Mesothelial cell of epicardium (in vitro differentiated cells): ENCODE data around the gene KCNQ5. TPM values are rescaled to one million over a fixed set of nuclear protein-coding genes. Genes with fewer than 3 reads are reported as not detected.

Experiments used
- DNase-seq, 2 experiments: peaks; one replicate each; pipeline ENCODE4 v3.0.0; 2021; ENCODE audit warnings: low spot score in 2 of 2; ENCODE audit not compliant: unreplicated experiment in 2 of 2
- H3K27ac Mint-ChIP-seq: 2 replicates; pipeline ENCODE4 v1.8.0; 2021; ENCODE audit warnings: mixed read lengths
- H3K27me3 Mint-ChIP-seq: 2 replicates; pipeline ENCODE4 v1.8.0; 2021; ENCODE audit warnings: low read depth, mixed read lengths
- H3K36me3 Mint-ChIP-seq: 2 replicates; pipeline ENCODE4 v1.8.0; 2021; ENCODE audit warnings: mixed read lengths
- H3K4me1 Mint-ChIP-seq: 2 replicates; pipeline ENCODE4 v1.8.0; 2021; ENCODE audit warnings: mixed read lengths
- H3K4me3 Mint-ChIP-seq: 2 replicates; pipeline ENCODE4 v1.8.0; 2021; ENCODE audit warnings: mild to moderate bottlenecking, moderate library complexity, mixed read lengths
- H3K9me3 Mint-ChIP-seq: 2 replicates; pipeline ENCODE4 v1.8.0; 2021; ENCODE audit warnings: mixed read lengths
- total RNA-seq: library from RNA; stranded (reverse); gene quantifications from 3 replicates; pipeline ENCODE4 v1.2.1, GENCODE V29; 2021
- TF ChIP-seq, protein P1 (sequence below): fragments of 200-600 bp; sonication (generic); IDR thresholded peaks from one replicate; pipeline ENCODE4 v1.5.0; 2021; ENCODE audit warnings: antibody characterized with exemption; ENCODE audit not compliant: unreplicated experiment

KCNQ5 gene
- total RNA-seq, 1 donor from 2014 or later: 4.8 TPM

DNA sequence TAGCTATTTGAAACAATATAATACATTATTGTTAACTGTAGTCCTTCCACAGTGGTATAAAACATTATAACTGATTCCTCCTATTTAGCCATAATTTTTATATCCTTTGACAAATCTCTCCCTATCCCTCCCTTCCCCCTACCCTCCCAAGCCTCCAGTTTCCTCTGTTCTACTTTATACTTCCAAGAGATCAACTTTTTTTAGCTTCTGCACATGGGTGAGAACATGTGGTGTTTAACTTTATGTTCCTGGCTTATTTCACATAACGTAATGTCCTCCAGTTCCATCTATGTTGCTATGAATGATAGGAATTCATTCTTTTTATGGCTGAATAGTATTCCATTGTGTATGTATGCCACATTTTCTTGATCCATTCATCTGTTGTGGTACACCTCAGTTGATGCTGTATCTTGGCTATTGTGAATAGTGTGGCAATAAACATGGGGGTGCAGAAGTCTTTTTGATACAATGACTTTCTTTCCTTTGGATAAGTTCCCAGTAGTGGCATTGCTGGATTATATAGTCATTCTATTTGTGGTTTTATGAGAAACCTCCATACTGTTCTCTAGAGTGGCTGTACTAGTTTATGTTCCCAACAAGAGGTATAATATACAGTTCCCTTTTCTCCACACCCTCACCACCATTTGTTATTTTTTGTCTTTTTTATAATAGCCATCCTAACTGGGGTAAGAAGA lies 205.0 kb downstream of the KCNQ5 start:
- no peaks in the 10 kb centered on the region for H3K27me3 Mint-ChIP-seq
- H3K4me3 Mint-ChIP-seq: no peak overlapping the region
- H3K27ac Mint-ChIP-seq: no peak overlapping the region
- DNase-seq: no peak
- H3K36me3 Mint-ChIP-seq: no peaks in the 10 kb centered on the region
- H3K4me1 Mint-ChIP-seq: no peaks in the 10 kb centered on the region
- peaks cover 18% of the 10 kb centered on the region for H3K9me3 Mint-ChIP-seq
- TF ChIP-seq, protein P1, sequence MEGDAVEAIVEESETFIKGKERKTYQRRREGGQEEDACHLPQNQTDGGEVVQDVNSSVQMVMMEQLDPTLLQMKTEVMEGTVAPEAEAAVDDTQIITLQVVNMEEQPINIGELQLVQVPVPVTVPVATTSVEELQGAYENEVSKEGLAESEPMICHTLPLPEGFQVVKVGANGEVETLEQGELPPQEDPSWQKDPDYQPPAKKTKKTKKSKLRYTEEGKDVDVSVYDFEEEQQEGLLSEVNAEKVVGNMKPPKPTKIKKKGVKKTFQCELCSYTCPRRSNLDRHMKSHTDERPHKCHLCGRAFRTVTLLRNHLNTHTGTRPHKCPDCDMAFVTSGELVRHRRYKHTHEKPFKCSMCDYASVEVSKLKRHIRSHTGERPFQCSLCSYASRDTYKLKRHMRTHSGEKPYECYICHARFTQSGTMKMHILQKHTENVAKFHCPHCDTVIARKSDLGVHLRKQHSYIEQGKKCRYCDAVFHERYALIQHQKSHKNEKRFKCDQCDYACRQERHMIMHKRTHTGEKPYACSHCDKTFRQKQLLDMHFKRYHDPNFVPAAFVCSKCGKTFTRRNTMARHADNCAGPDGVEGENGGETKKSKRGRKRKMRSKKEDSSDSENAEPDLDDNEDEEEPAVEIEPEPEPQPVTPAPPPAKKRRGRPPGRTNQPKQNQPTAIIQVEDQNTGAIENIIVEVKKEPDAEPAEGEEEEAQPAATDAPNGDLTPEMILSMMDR: no peak

DNA sequence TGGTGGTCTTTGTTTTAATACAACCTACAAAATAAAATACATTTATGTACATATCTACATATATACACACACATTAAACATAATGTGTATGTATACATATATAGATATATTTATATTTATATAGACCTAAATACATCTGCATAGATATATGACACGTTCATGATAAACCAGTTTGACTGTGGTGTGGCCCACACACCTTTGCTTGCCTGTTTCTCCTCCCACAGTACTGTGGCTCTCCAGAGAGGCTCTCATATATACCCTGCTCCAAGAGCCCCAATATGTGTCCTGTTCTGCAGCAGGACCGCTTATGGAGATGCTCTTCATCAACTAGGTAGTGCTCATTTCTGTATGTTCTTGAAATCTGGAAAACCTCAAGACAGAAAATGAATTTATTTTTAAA lies 207.0 kb downstream of the KCNQ5 start:
- DNase-seq: no peak
- TF ChIP-seq, protein P1: no peak
- H3K27ac Mint-ChIP-seq: no peak overlapping the region
- H3K4me1 Mint-ChIP-seq: no peaks in the 10 kb centered on the region
- peaks cover 18% of the 10 kb centered on the region for H3K9me3 Mint-ChIP-seq
- H3K27me3 Mint-ChIP-seq: no peaks in the 10 kb centered on the region
- no peaks in the 10 kb centered on the region for H3K36me3 Mint-ChIP-seq
- no peak overlapping the region for H3K4me3 Mint-ChIP-seq

DNA sequence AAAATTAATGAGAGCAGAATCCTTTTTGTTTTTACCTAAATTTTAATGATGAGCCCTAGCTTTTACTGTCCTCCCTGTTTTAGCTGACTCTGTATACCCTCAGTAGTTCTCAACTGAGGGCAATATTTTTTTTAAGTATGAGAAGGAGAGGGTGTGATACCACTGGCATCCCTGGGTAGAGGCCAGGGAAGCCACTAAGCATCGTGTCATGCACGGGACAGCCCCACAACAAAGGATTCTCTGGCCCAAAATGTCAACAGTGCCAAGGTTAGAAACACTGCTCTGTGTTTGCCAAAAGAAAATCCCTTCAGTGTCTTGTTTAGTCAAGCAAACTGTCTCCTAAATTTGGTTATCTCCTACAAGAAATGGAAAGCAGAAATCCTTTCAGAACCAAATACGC lies 210.4 kb downstream of the KCNQ5 start:
- TF ChIP-seq, protein P1: no peak
- H3K27me3 Mint-ChIP-seq: no peaks in the 10 kb centered on the region
- H3K9me3 Mint-ChIP-seq: peaks cover 14% of the 10 kb centered on the region
- DNase-seq: no peak
- H3K4me1 Mint-ChIP-seq: no peaks in the 10 kb centered on the region
- H3K4me3 Mint-ChIP-seq: no peak overlapping the region
- H3K36me3 Mint-ChIP-seq: no peaks in the 10 kb centered on the region
- no peak overlapping the region for H3K27ac Mint-ChIP-seq

DNA sequence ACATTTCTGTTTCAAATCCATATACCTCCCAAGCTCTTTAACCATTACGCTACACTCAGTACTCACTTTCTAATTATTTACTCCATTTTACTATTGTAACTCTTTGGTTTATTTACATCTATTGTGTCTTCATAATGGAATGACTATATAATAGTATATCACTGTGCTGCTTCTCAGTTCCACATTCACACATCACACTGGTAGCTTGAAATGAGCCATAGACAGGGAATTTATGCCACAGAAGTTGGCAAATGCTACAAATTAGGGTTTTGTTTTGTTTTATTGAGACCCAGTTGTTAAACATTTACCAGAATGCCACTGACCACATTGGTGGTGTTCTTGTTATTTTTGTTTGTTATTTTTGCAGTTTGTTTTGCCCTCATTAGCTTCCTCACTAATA lies 213.9 kb downstream of the KCNQ5 start:
- Mint-ChIP-seq H3K36me3 (no peaks in the 10 kb centered on the region), H3K4me3 (no peak overlapping the region), H3K27ac (no peak overlapping the region), H3K27me3 (no peaks in the 10 kb centered on the region), H3K9me3 (peaks cover 3% of the 10 kb centered on the region), H3K4me1 (no peaks in the 10 kb centered on the region)
- DNase-seq: no peak
- TF ChIP-seq, protein P1: no peak

DNA sequence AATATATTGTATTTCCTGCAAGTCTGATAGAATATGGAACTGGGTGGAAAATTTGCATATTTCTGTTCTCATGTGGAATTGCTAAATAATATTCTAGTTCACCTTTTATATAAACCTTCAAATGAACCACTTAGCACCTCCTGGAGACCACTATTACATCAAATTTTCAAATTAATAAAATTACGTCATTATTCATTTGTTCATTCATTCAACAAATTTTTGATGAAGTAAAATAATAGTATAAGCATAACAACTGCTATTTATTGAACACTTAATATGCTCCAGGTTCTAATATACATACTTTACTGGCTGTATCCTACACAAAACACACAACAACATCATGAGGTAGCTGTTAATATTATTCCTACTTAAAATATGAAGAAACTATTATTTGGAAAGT lies 215.1 kb downstream of the KCNQ5 start:
- DNase-seq: no peak
- Mint-ChIP-seq H3K4me1 (no peaks in the 10 kb centered on the region), H3K27me3 (no peaks in the 10 kb centered on the region), H3K27ac (no peak overlapping the region), H3K9me3 (peaks cover 3% of the 10 kb centered on the region), H3K4me3 (no peak overlapping the region), H3K36me3 (no peaks in the 10 kb centered on the region)
- TF ChIP-seq, protein P1: no peak
